GM18868 (cell line): Measurements from ENCODE around the gene FOXO3.

Experiments
- ATAC-seq: cut with Tn5 transposase; IDR thresholded peaks from one replicate; pipeline ENCODE4 v1.9.1; 2021; ENCODE audit warnings: mild to moderate bottlenecking, moderate library complexity; ENCODE audit not compliant: unreplicated experiment

The FOXO3 gene

DNA sequence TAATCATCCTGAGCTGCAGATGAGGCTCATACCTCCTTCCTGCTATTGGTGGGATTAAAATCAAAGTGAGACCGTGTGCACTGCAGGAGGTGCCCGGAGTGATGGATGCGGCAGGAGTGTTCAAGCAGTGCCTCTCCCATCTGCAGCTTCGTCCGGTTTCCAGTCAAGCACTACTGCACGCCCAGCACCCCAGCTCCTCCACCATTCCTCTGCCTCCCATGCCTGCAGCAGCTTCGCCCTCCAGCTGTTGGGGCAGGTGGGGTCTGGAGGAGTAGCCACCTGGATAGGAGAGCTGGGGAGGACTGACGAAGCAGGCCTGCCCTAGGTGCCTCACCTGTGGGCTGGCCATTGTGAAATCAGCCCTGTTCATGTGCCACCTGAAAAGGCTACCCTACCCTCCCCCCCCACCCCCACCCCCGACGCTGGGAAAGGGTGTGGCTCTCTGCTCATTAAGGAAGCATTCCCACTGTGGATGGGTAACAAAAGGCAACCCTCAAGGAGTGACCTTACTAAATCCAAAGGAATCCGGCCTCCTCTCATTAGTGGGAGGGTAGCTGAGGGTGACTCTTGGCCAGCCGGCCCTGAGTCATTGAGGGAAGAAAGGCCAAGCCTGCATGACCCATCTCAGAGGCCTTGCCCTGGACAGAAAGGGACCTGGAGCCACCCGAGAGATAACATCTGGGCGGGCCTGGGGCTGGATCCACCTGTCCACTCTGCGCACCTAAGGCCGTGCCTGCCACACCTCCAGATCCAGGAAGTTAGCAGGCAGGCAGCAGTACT is 171.6 kb downstream of the FOXO3 start:
- ATAC-seq = no peak

- ATAC-seq = no peak
Observed at GRCh38 chr6:108733051-108733450, 172.3 kb downstream of the FOXO3 start.

DNA sequence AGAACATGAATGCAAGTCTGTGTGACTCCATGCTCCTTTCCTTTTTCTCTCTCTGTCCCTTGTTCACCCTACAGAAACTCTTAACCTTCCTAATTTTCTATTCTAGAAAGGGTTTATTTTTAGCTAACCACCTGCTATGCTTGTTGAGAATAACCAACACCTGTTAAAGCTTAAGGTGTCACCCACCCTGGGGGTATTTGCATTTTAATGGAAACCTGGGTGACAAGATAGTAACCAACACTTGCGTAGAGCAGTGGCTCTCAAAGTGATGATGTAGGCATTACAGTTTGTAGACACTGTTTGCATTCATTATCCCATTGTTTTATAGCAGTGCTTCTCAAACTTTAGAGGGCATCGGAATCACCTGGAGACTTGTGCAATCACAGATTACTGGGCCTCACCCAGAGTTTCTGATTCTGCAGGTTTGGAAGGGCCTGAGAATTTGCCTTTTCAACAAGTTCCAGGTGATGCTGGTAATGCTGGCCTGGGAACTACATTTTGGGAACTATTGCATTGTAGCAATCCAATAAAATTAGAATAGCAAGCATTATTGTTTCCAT is 173.1 kb downstream of the FOXO3 start:
- ATAC-seq = no peak
